ENCODE data around the gene HOXC13.

HOXC13 gene

GRCh38 chr12:53995378-53996239 is 57.0 kb downstream of the HOXC13 start:
- peak; percentile 88 for DNase-seq (ENCODE audit: low spot score)

All from HuH-7.5 (cell line).